ENCODE results near the gene PAM. TPM values are rescaled to one million over a fixed set of nuclear protein-coding genes. Genes with fewer than 3 reads are reported as not detected.

Gene PAM
- total RNA-seq, 2 experiments from 2014 or later = 15.1 to 16.1 TPM

- CTCF ChIA-PET = no interaction called here
- Mint-ChIP-seq H3K9me3 (no peaks in the 10 kb centered on the region), H3K4me1 (ENCODE audit: low read depth) (no peaks in the 10 kb centered on the region), H3K4me3 (no peak overlapping the region), H3K27me3 (no peaks in the 10 kb centered on the region), H3K27ac (no peak overlapping the region), H3K36me3 (ENCODE audit: low read depth) (peaks cover 15% of the 10 kb centered on the region)
- Histone ChIP-seq H3K4me1 (ENCODE audit: insufficient read depth, low read length) (no peaks in the 10 kb centered on the region), H3K4me3 (ENCODE audit: low read length) (no peak overlapping the region), H3K27me3 (ENCODE audit: control insufficient read depth in 1 of 2, insufficient read depth in 2 of 2, low read length in 2 of 2) (no peaks in the 10 kb centered on the region), H3K27ac (ENCODE audit: low read depth in 1 of 2, low read length in 2 of 2) (no peak overlapping the region), H3K9me3 (ENCODE audit: control insufficient read depth in 1 of 2, insufficient read depth in 1 of 2, low read length in 2 of 2) (no peaks in the 10 kb centered on the region), H3K36me3 (ENCODE audit: insufficient read depth, low read length) (peaks cover 9% of the 10 kb centered on the region)
- no peak for TF ChIP-seq CTCF (IDR thresholded peaks at IDR 0.05)
- no peak for ATAC-seq (ENCODE audit: poor library complexity)
- intact Hi-C loops (cut with DNase I, micrococcal nuclease) = no loop called here
- POLR2A ChIA-PET = no interaction called here
- no peak for DNase-seq
These were observed 171.9 kb downstream of the PAM start for GRCh38 chr5:102927007-102927406.

GRCh38 chr5:102930244-102930643 lies 175.1 kb downstream of the PAM start:
- Mint-ChIP-seq H3K36me3 (ENCODE audit: low read depth) (peaks cover 13% of the 10 kb centered on the region), H3K4me3 (no peak overlapping the region), H3K4me1 (ENCODE audit: low read depth) (no peaks in the 10 kb centered on the region), H3K9me3 (no peaks in the 10 kb centered on the region), H3K27me3 (no peaks in the 10 kb centered on the region), H3K27ac (no peak overlapping the region)
- ChIA-PET CTCF (no interaction called here), POLR2A (no interaction called here)
- no peak overlapping the region for H3K4me3 ChIP-seq (ENCODE audit: low read length)
- H3K9me3 ChIP-seq (ENCODE audit: control insufficient read depth in 1 of 2, insufficient read depth in 1 of 2, low read length in 2 of 2) = no peaks in the 10 kb centered on the region
- H3K4me1 ChIP-seq (ENCODE audit: insufficient read depth, low read length) = no peaks in the 10 kb centered on the region
- H3K27me3 ChIP-seq (ENCODE audit: control insufficient read depth in 1 of 2, insufficient read depth in 2 of 2, low read length in 2 of 2) = no peaks in the 10 kb centered on the region
- ATAC-seq (ENCODE audit: poor library complexity) (no peak), DNase-seq (no peak)
- intact Hi-C loops (cut with DNase I, micrococcal nuclease) = no loop called here
- peaks cover 9% of the 10 kb centered on the region for H3K36me3 ChIP-seq (ENCODE audit: insufficient read depth, low read length)
- no peak for TF ChIP-seq CTCF (IDR thresholded peaks at IDR 0.05)
- no peak overlapping the region for H3K27ac ChIP-seq (ENCODE audit: low read depth in 1 of 2, low read length in 2 of 2)

DNA sequence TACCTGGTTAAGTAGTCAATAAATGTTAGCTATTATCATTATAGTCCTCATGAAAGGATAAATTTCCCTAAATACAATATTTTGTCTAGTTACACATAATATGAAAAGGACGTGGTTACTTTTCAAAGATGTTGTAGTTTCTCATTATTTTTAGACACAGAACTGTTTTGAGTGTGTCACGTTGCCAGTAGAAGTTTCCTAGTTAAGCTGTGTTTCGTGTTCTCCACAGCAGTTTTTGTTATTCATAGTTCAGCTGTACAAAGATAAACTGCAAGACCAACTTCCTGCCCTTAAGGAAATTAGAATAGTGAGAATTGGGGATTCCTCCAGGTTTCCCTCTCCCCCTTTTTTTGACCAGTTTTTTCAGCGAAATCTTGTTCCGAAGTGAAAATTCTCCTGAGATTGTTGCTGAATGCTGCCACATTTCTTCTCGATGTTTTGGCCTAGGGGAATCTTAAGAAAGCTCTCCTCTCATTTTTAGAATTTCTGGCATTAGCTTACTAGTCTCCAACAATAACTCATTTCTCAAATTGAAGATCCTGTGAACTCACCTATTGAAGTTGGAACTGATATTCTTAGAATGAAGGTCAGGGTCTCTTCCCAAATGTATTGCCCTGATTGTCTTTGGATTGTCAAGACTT lies 176.1 kb downstream of the PAM start:
- Histone ChIP-seq H3K36me3 (ENCODE audit: insufficient read depth, low read length) (peaks cover 9% of the 10 kb centered on the region), H3K27me3 (ENCODE audit: control insufficient read depth in 1 of 2, insufficient read depth in 2 of 2, low read length in 2 of 2) (no peaks in the 10 kb centered on the region), H3K9me3 (ENCODE audit: control insufficient read depth in 1 of 2, insufficient read depth in 1 of 2, low read length in 2 of 2) (no peaks in the 10 kb centered on the region), H3K4me3 (ENCODE audit: low read length) (no peak overlapping the region), H3K27ac (ENCODE audit: low read depth in 1 of 2, low read length in 2 of 2) (no peak overlapping the region), H3K4me1 (ENCODE audit: insufficient read depth, low read length) (no peaks in the 10 kb centered on the region)
- no peak for DNase-seq
- CTCF ChIA-PET = interaction anchor here (0.6 kb wide), 1 partner anchor 254 kb away, joined by 3 read pairs; no protein-coding TSS in a partner anchor
- POLR2A ChIA-PET = no interaction called here
- Mint-ChIP-seq H3K9me3 (no peaks in the 10 kb centered on the region), H3K36me3 (ENCODE audit: low read depth) (peaks cover 9% of the 10 kb centered on the region), H3K4me3 (no peak overlapping the region), H3K4me1 (ENCODE audit: low read depth) (no peaks in the 10 kb centered on the region), H3K27ac (no peak overlapping the region), H3K27me3 (no peaks in the 10 kb centered on the region)
- no peak for TF ChIP-seq CTCF (IDR thresholded peaks at IDR 0.05)
- ATAC-seq (ENCODE audit: poor library complexity) = no peak
- intact Hi-C loops (cut with DNase I, micrococcal nuclease) = no loop called here

All from CD4-positive, alpha-beta T cell (primary cell).